H1 (cell line): ENCODE results near the gene TSPAN1. TPM values are rescaled to one million over a fixed set of nuclear protein-coding genes. Genes with fewer than 3 reads are reported as not detected.

Experiments used
- PHF8 ChIP-seq: fragments of 200-600 bp; sonication (generic); conservative IDR thresholded peaks from 2 replicates; pipeline ENCODE4 v1.7.1; 2012; ENCODE audit warnings: low read depth, mild to moderate bottlenecking, inconsistent platforms, low read length, moderate library complexity
- SP4 ChIP-seq: IDR thresholded peaks from 2 replicates; pipeline ENCODE4 v1.6.1; 2012; ENCODE audit warnings: low read length, inconsistent platforms
- SRF ChIP-seq: IDR thresholded peaks from 2 replicates; pipeline ENCODE4 v1.6.1; 2011; ENCODE audit warnings: mild to moderate bottlenecking, low read depth, low read length, moderate library complexity
- TAF1 ChIP-seq: IDR thresholded peaks from 2 replicates; pipeline ENCODE4 v1.6.1; 2011; ENCODE audit warnings: mild to moderate bottlenecking, low read depth, low read length
- polyA plus RNA-seq, 7 experiments: library from polyadenylated mRNA; depleted of rRNA in 3 of 7; stranded (reverse) in 5 of 7; unstranded in 2 of 7; fragments of >200 nt in 5 of 7; fragments of 200-250 nt in 2 of 7; gene quantifications; 1 replicate in 5 of 7; 2 replicates in 1 of 7; 4 replicates in 1 of 7; pipeline versions ENCODE4 v1.2.1 to v1.2.3, GENCODE V29; 2011 to 2013; ENCODE audit warnings: missing spikeins in 2 of 7, mixed read lengths in 2 of 7
- total RNA-seq: library from RNA; stranded (reverse); fragmentation: NEBNext Ultra II Directional; extraction: Animal tissue kit (Norgen Biotek cat#: 25700); gene quantifications from 2 replicates; pipeline ENCODE4 v1.2.1, GENCODE V29; 2021

TSPAN1 gene
- total and polyA plus RNA-seq, 2 of the 8 experiments (the other 6 are each of a cell fraction or from before 2014, with no cell fraction given) = 0.05 TPM; not detected in 1

GRCh38 chr1:46131712-46132528 is 43.0 kb upstream of the TSPAN1 start (continued):
- no peak for TF ChIP-seq SP4
- no peak for TF ChIP-seq TAF1
- no peak for TF ChIP-seq SRF
- TF ChIP-seq PHF8 = peak; percentile 56; the same call in 1 of the 2 replicates
